GM19025 (cell line): Measurements from ENCODE around the gene FAM117B.
"Not testable (repeated sequence)": the region's sequence is repeated elsewhere in the genome, so short reads cannot be mapped to it uniquely, and the experiment has no call there.

ENCODE experiments used
- ATAC-seq: cut with Tn5 transposase; IDR thresholded peaks from one replicate; pipeline ENCODE4 v1.9.1; 2021; ENCODE audit warnings: mild to moderate bottlenecking, low read depth, moderate library complexity; ENCODE audit not compliant: unreplicated experiment

Gene FAM117B

DNA sequence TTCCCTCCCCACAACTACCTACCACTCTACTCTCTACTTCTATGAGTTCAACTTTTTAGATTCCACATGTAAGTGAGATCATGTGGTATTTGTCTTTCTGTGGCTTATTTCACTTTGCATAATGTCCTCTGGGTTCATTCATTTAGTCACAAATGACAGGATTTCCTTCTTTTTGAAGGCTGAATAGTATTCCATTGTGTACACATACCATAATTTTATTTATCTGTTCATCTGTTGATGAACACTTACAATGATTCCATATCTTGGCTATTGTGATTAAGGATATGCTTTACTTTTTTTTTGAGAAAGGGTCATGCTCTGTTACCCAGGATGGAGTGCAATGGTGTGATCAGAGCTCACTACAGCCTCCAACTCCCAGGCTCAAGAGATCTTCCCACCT lies 163.2 kb downstream of the FAM117B start:
- ATAC-seq, result no peak

DNA sequence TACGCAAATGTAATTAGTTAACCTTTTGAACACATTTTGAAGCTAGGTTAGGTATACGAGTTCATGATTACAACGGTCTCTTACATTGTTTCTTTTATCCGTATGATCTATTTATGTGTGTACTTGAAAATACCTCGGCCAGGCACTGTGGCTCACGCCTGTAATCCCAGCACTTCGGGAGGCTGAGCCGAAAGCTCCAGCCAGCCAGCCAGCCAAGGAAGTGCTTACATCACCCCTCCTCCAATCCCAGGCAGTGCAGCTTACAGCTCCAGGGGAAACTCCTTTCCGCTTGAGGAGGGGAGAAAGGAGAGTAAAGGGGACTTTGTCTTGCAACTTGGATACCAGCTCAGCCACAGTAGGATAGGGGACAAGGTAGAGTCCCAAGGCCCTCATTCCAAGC lies 171.1 kb downstream of the FAM117B start:
- not testable (repeated sequence) for ATAC-seq

DNA sequence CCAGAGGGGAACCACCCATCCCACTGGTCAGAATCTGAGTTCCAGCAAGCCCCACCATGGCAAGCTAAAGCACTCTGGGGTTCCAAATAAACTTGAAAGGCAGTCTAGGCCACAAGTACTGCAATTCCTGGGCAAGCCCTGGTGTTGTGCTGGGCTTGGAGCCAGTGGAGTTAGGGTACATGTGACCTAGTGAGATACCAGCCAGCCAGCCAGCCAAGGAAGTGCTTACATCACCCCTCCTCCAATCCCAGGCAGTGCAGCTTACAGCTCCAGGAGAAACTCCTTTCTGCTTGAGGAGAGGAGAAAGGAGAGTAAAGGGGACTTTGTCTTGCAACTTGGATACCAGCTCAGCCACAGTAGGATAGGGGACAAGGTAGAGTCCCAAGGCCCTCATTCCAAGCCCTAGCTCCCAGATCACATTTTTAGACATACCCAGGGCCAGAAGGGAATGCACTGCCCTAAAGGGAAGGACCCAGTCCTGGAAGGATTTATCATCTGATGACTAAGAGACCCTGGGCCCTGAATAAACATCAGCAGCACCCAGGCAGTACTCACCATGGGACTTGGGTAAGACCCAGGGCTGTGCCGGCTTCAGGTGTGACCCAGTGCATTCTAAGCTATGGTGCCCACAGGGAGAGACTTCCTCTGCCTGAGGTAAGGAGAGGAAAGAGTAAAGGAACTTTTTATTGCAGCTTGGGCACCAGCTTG lies 172.8 kb downstream of the FAM117B start:
- ATAC-seq, result not testable (repeated sequence)

DNA sequence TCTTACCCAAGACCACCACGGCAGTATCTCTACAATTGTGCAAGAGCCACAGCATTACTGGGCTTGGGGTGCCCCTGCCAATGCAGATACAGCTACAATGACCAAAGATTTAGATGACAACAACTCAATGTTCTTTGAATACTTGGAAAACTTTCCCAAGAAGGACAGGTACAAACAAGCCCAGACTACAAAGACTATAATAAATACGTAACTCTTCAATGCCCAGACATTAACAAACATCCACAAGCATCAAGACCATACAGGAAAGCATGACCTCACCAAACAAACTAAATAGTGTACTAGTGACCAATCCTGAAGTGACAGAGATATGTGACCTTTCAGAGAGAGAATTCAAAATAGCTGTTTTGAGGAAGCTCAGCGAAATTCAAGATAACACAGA lies 174.0 kb downstream of the FAM117B start:
- no peak for ATAC-seq

DNA sequence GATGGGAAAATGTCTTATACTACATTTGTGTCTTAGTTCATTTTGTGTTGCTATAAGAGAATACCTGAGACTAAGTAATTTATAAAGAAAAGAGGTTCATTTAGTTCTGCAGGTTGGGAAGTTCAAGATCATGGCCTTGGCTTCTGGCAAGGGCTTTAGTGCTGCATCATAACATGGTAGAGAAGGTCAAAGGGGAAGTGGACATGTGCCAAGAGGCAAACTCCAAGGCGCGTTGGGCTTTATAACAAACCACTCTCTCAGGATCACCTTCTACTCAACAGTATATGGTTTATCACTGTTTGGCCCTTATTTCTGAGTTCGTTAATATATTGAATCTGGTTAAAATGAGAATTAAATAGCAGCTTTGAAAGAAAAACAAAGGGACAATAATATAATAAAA lies 178.6 kb downstream of the FAM117B start:
- ATAC-seq, result no peak

DNA sequence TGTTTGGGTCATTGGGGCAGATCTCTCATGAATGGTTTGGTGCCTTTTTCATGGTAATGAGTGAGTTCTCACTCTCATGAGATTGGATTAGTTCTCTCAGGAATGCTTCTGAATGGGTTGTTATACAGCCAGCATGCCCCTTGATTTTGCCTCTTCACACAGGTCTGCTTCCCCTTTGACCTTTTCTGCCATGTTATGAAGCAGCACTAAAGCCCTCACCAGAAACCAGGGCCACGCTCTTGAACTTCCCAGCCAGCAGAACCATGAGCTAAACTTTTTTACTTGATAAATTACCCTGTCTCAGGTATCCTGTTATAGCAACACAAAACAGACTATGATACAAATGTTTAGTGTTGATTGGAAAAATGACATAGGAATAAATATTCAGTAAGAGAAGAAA lies 179.5 kb downstream of the FAM117B start:
- ATAC-seq, result no peak

DNA sequence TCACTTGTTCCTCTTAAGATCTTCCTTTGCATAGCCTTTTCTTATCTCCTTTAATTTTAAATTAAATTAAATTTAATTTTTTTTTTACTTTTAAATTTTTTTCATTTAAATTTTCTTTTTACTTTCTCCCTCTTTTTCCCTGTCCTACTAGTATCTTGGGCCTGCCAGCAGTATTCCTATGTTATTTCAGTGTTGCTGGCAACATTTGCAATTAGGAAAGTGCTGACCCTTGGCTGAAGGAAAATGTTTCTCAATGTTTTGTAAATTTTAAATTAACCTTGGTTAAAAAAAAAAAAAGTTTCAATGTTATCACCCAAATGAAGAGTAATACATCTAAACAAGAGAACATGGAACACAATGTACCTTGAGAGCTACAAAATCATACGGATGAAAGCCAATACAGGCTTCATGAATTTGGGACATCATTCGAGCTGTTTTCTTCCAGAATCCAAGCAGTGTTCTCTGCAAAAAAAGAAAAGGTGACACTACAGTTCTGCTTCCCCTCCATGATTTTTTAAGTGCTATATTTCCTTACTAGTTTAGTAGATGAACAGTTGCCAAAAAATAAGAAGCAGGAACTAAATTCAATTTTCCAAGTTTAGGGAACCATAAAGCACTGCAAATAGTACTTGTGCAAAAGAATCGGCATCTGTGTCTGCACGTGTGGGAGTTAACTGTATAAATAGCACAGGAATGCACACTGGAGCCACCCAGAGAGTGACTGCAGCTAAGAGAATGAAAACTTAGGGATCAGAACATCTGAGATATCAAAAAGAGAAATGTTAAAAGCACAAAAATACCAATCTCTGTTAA lies 181.0 kb downstream of the FAM117B start:
- no peak for ATAC-seq

DNA sequence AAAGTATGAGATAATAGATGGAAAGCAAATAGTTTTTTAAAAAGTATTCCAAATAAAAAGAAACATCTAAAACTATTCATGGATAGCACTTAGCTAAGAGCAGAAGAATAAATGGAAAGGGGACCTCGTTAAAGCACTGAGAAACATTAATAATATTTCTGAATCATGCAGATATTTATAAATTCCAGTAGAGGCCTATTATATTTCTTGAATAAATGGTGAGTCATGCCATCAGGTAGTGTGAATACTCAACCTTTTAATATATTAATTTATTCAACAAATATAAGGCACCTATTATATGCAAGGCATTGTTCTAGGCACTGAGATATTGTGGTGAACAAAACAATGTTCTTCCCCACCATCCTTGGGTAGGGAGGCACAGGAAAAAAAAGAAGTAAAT lies 183.0 kb downstream of the FAM117B start:
- ATAC-seq, result no peak

DNA sequence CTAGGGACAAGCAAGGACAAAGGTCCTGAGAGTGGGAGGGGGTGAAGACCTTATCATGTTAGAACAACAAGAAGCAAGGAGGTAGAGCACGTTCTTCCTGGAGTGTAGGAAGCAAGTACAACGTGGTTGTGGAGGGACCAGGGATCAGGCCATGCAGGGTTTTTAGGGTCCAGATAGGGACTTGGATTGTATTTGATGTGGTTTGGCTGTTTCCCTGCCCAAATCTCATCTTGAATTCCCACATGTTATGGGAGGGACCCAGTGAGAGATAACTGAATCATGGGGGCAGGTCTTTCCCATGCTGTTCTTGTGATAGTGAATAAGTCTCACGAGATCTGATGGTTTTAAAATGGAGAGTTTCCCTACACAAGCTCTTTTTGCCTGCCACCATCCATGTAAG lies 183.6 kb downstream of the FAM117B start:
- no peak for ATAC-seq
